Measurements from ENCODE around the gene FNIP1.
"Not testable (repeated sequence)": the region's sequence is repeated elsewhere in the genome, so short reads cannot be mapped to it uniquely, and the experiment has no call there.

The FNIP1 gene

GRCh38 chr5:131634996-131635683, 161.7 kb downstream of the FNIP1 start, which contains the start of gene RAPGEF6:
TSS of gene RAPGEF6 (minus strand) at chr5:131635229. CDS start at chr5:131635030, 199 bp downstream.
- DNase-seq, result peak; percentile 99

- peak; percentile 41 for DNase-seq
Measured at GRCh38 chr5:131634666-131634995, 162.2 kb downstream of the FNIP1 start.

GRCh38 chr5:131634238-131634637, 162.6 kb downstream of the FNIP1 start:
- no peak for DNase-seq

GRCh38 chr5:131633830-131634229, 163.0 kb downstream of the FNIP1 start:
- DNase-seq, result no peak

GRCh38 chr5:131630963-131631350, 165.9 kb downstream of the FNIP1 start:
- no peak for DNase-seq

GRCh38 chr5:131630208-131630962, 166.4 kb downstream of the FNIP1 start:
- peak; percentile 17 for DNase-seq

GRCh38 chr5:131628990-131629389, 167.8 kb downstream of the FNIP1 start:
- no peak for DNase-seq

- DNase-seq, result no peak
Measured at GRCh38 chr5:131627207-131627865, 169.5 kb downstream of the FNIP1 start.

GRCh38 chr5:131622633-131623032, 174.2 kb downstream of the FNIP1 start:
- DNase-seq, result peak; percentile 60

- DNase-seq, result not testable (repeated sequence)
Measured at GRCh38 chr5:131621164-131621563, 175.7 kb downstream of the FNIP1 start.

GRCh38 chr5:131619102-131619501, 177.7 kb downstream of the FNIP1 start:
- DNase-seq, result no peak

GRCh38 chr5:131617140-131617822, 179.5 kb downstream of the FNIP1 start:
- DNase-seq, result no peak

- no peak for DNase-seq
Measured at GRCh38 chr5:131615957-131616356, 180.9 kb downstream of the FNIP1 start.

- DNase-seq, result no peak
Measured at GRCh38 chr5:131613423-131613822, 183.4 kb downstream of the FNIP1 start.

GRCh38 chr5:131611064-131611381, 185.8 kb downstream of the FNIP1 start:
- DNase-seq, result no peak

- DNase-seq, result no peak
Measured at GRCh38 chr5:131610198-131611063, 186.4 kb downstream of the FNIP1 start.

- no peak for DNase-seq
Measured at GRCh38 chr5:131609774-131610173, 187.0 kb downstream of the FNIP1 start.

GRCh38 chr5:131608597-131608996, 188.2 kb downstream of the FNIP1 start:
- DNase-seq, result no peak

- DNase-seq, result no peak
Measured at GRCh38 chr5:131607903-131608540, 188.8 kb downstream of the FNIP1 start.

- DNase-seq, result no peak
Measured at GRCh38 chr5:131607418-131607817, 189.4 kb downstream of the FNIP1 start.

- no peak for DNase-seq
Measured at GRCh38 chr5:131605086-131605485, 191.7 kb downstream of the FNIP1 start.

Measured in NCI-H446 treated with DMSO at 0.1 percent for 48 hours (cell line).